ENCODE measurements around the gene MAP3K2. TPM values are rescaled to one million over a fixed set of nuclear protein-coding genes. Genes with fewer than 3 reads are reported as not detected.
A peak's percentile ranks its signal among the peaks of the same experiment; 100 is the strongest.

Gene MAP3K2
- total RNA-seq, 1 experiment from 2014 or later = 54.8 TPM

GRCh38 chr2:127302168-127302567 is 85.6 kb downstream of the MAP3K2 start:
- CTCF ChIA-PET = interaction anchor here (0.6 kb wide), 1 partner anchor 205 kb away, joined by 3 read pairs; no protein-coding TSS in a partner anchor
- BruUV-seq (replicated peaks) = no TSS peak

GRCh38 chr2:127293748-127294562 is 93.8 kb downstream of the MAP3K2 start, which contains the start of gene ERCC3:
TSS of gene ERCC3 (minus strand) at chr2:127294144. CDS start at chr2:127294081, 63 bp downstream.
- BruUV-seq (replicated peaks) = no TSS peak
- H3K27ac ChIP-seq (ENCODE audit: low read depth, low read length, poor library complexity, severe bottlenecking) = peak within 1 kb of the TSS; percentile 81
- intact Hi-C loops (cut with micrococcal nuclease; ENCODE audit: unreplicated experiment) = loop anchor here (5.0 kb wide), 1 partner anchor 97 kb away; no protein-coding TSS in a partner anchor
- no peaks in the 10 kb centered on the region for H3K9me3 ChIP-seq (ENCODE audit: low read depth, low read length, poor library complexity, severe bottlenecking)
- ChIA-PET POLR2A (ENCODE audit: low non-redundant PET) (interaction anchor here (0.5 kb wide), 1 partner anchor 438 kb away, joined by 3 read pairs; no protein-coding TSS in a partner anchor), CTCF (interaction anchor here (0.7 to 1.9 kb wide), 3 partner anchors 97 to 356 kb away, joined by 5 to 10 read pairs (median 6); no protein-coding TSS in a partner anchor)
- peak; percentile 93 for DNase-seq (ENCODE audit: low spot score)
- H3K27me3 ChIP-seq (replicated peaks; ENCODE audit: insufficient read depth, low read depth, low read length, poor library complexity) = no peaks in the 10 kb centered on the region
- TF ChIP-seq CTCF (conservative IDR thresholded peaks at IDR 0.05; ENCODE audit: low read depth, low read length) (no peak), EZH2 (IDR thresholded peaks at IDR 0.05; ENCODE audit: borderline replicate concordance, low read depth, low read length, poor library complexity, severe bottlenecking) (no peak)
- H3K36me3 ChIP-seq (ENCODE audit: insufficient read depth, low read length, poor library complexity, severe bottlenecking) = peaks cover 33% of the 10 kb centered on the region
- peak within 1 kb of the TSS; percentile 91 for H3K4me3 ChIP-seq (ENCODE audit: low read depth, low read length, poor library complexity, severe bottlenecking)
- peaks cover 9% of the 10 kb centered on the region for H3K4me1 ChIP-seq (ENCODE audit: insufficient read depth, low read length, poor library complexity, severe bottlenecking)

More at GRCh38 chr2:127302168-127302567, 85.6 kb downstream of the MAP3K2 start:
- no peak for DNase-seq (ENCODE audit: low spot score)
- Histone ChIP-seq H3K9me3 (ENCODE audit: low read depth, low read length, poor library complexity, severe bottlenecking) (no peaks in the 10 kb centered on the region), H3K27ac (ENCODE audit: low read depth, low read length, poor library complexity, severe bottlenecking) (no peak overlapping the region), H3K36me3 (ENCODE audit: insufficient read depth, low read length, poor library complexity, severe bottlenecking) (peaks cover 6% of the 10 kb centered on the region), H3K4me1 (ENCODE audit: insufficient read depth, low read length, poor library complexity, severe bottlenecking) (peaks cover 18% of the 10 kb centered on the region), H3K4me3 (ENCODE audit: low read depth, low read length, poor library complexity, severe bottlenecking) (no peak overlapping the region), H3K27me3 (replicated peaks; ENCODE audit: insufficient read depth, low read depth, low read length, poor library complexity) (no peaks in the 10 kb centered on the region)
- POLR2A ChIA-PET (ENCODE audit: low non-redundant PET) = no interaction called here
- TF ChIP-seq EZH2 (IDR thresholded peaks at IDR 0.05; ENCODE audit: borderline replicate concordance, low read depth, low read length, poor library complexity, severe bottlenecking) (no peak), CTCF (conservative IDR thresholded peaks at IDR 0.05; ENCODE audit: low read depth, low read length) (no peak)
- intact Hi-C loops (cut with micrococcal nuclease; ENCODE audit: unreplicated experiment) = no loop called here

- TF ChIP-seq EZH2 (IDR thresholded peaks at IDR 0.05; ENCODE audit: borderline replicate concordance, low read depth, low read length, poor library complexity, severe bottlenecking) (no peak), CTCF (conservative IDR thresholded peaks at IDR 0.05; ENCODE audit: low read depth, low read length) (no peak)
- Histone ChIP-seq H3K27me3 (replicated peaks; ENCODE audit: insufficient read depth, low read depth, low read length, poor library complexity) (no peaks in the 10 kb centered on the region), H3K36me3 (ENCODE audit: insufficient read depth, low read length, poor library complexity, severe bottlenecking) (peaks cover 39% of the 10 kb centered on the region), H3K27ac (ENCODE audit: low read depth, low read length, poor library complexity, severe bottlenecking) (peak overlapping the region; percentile 81), H3K4me1 (ENCODE audit: insufficient read depth, low read length, poor library complexity, severe bottlenecking) (peaks cover 9% of the 10 kb centered on the region), H3K4me3 (ENCODE audit: low read depth, low read length, poor library complexity, severe bottlenecking) (peak overlapping the region; percentile 91), H3K9me3 (ENCODE audit: low read depth, low read length, poor library complexity, severe bottlenecking) (no peaks in the 10 kb centered on the region)
- ChIA-PET CTCF (interaction anchor here (1.3 to 1.9 kb wide), 2 partner anchors 96 to 186 kb away, joined by 5 to 10 read pairs; no protein-coding TSS in a partner anchor), POLR2A (ENCODE audit: low non-redundant PET) (interaction anchor here (0.5 kb wide), 1 partner anchor 438 kb away, joined by 3 read pairs; no protein-coding TSS in a partner anchor)
- BruUV-seq (replicated peaks) = TSS peak; percentile 32
- intact Hi-C loops (cut with micrococcal nuclease; ENCODE audit: unreplicated experiment) = loop anchor here (5.0 kb wide), 1 partner anchor 96 kb away; no protein-coding TSS in a partner anchor
- DNase-seq (ENCODE audit: low spot score) = no peak
These were observed 94.4 kb downstream of the MAP3K2 start for GRCh38 chr2:127293386-127293747.

Measured in A673 (cell line).